H1 (cell line): ENCODE results near the gene CHST12. TPM values are rescaled to one million over a fixed set of nuclear protein-coding genes. Genes with fewer than 3 reads are reported as not detected.

Experiments used
- CHD2 ChIP-seq: IDR thresholded peaks from 2 replicates; pipeline ENCODE4 v1.6.1; 2012; ENCODE audit warnings: low read length, improper control_type of control experiment
- FOSL1 ChIP-seq: IDR thresholded peaks from 2 replicates; pipeline ENCODE4 v1.6.1; 2011; ENCODE audit warnings: mild to moderate bottlenecking, low read depth, low read length, moderate library complexity; ENCODE audit not compliant: insufficient read depth
- HDAC2 ChIP-seq, 2 experiments: fragments of 300-600 bp in 1 of 2; sonication (generic) in 1 of 2; IDR thresholded peaks; 2 replicates each; pipeline ENCODE4 v1.6.1; 2011 to 2012; ENCODE audit warnings: low read depth in 2 of 2, low read length in 2 of 2, mild to moderate bottlenecking in 2 of 2, moderate library complexity in 2 of 2, borderline replicate concordance in 1 of 2, inconsistent platforms in 1 of 2
- SRF ChIP-seq: IDR thresholded peaks from 2 replicates; pipeline ENCODE4 v1.6.1; 2011; ENCODE audit warnings: mild to moderate bottlenecking, low read depth, low read length, moderate library complexity
- polyA plus RNA-seq, 7 experiments: library from polyadenylated mRNA; depleted of rRNA in 3 of 7; stranded (reverse) in 5 of 7; unstranded in 2 of 7; fragments of >200 nt in 5 of 7; fragments of 200-250 nt in 2 of 7; gene quantifications; 1 replicate in 5 of 7; 2 replicates in 1 of 7; 4 replicates in 1 of 7; pipeline versions ENCODE4 v1.2.1 to v1.2.3, GENCODE V29; 2011 to 2013; ENCODE audit warnings: missing spikeins in 2 of 7, mixed read lengths in 2 of 7
- total RNA-seq: library from RNA; stranded (reverse); fragmentation: NEBNext Ultra II Directional; extraction: Animal tissue kit (Norgen Biotek cat#: 25700); gene quantifications from 2 replicates; pipeline ENCODE4 v1.2.1, GENCODE V29; 2021

CHST12 gene
- total and polyA plus RNA-seq, 2 of the 8 experiments (the other 6 are each of a cell fraction or from before 2014, with no cell fraction given) = 13.4 to 24.1 TPM

GRCh38 chr7:2496375-2496774 lies 93.0 kb downstream of the CHST12 start (continued):
- TF ChIP-seq HDAC2 (IDR thresholded peaks at IDR 0.05; ENCODE audit: borderline replicate concordance in 1 of 2, low read depth in 2 of 2, low read length in 2 of 2) = 0 out of 4 replicates have a peak, but pooled peaks of 1 of the 2 experiments have one; percentile 75
- no peak for TF ChIP-seq FOSL1
- TF ChIP-seq CHD2 = no peak
- no peak for TF ChIP-seq SRF
